C1 segment of cervical spinal cord (tissue), 14 donors: ENCODE measurements around the gene HEXIM2.
A peak's percentile ranks its signal among the peaks of the same experiment; 100 is the strongest.

Experiments
- DNase-seq, 14 donors: peaks; one replicate each; lab custom pipeline; 2025; lab: John Stamatoyannopoulos, UW

The HEXIM2 gene

DNA sequence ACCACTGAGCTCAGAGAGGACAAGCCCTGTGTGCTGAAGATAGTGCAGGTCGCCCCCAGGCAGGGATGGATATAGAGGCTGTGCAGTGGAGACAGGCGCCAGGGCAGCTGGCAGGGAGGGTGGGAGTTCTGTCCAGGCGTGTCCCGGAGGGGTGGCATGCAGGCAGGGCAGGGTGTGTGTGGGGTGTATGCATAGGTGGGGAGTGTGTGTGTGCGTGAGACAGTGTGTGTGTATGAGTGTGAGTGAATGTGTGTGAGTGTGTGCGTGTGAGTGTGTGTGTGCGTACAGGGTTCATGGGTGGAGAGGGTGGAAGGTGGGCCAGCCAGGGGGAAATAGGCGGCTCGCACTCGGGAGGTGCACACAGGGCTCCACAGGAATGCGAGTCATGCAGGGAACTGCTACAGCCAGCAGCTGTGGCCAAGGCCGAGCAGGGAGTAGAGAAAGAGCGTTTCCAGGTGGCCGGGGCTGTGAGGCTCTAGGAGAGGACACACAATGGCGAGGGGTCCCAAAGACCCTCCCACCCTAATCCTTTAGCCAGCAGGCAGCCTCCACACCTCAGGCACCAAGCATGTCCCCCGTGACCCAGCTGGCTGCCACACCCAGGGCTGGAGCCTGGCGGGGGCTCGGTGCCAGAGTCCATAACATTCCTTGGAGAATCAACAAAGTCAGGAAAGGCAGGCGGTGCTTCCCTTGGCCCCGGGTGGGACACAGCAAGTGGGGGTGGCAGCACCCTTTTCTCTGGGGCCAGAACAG is 34.0 kb upstream of the HEXIM2 start:
- DNase-seq = no peak

DNA sequence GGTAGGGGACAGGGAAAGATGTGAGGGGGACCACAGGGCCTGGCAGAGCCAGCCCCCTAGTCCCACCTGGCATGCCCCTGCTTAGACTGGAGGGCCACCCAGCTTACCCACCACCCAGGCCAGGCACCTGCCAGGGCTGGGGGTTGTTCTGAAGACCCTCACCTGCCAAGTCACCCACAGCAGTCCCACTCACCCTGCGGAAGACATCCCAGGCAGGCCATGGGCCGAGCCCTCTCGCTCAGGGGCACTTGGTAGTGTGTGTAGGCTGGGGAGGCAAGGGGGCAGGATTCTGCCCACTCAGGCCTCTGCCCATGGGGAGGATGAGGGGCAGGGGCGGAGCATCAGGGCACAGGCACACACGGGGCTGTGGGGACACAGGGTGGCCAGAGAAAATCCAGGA is 33.3 kb upstream of the HEXIM2 start:
- DNase-seq = no peak

DNA sequence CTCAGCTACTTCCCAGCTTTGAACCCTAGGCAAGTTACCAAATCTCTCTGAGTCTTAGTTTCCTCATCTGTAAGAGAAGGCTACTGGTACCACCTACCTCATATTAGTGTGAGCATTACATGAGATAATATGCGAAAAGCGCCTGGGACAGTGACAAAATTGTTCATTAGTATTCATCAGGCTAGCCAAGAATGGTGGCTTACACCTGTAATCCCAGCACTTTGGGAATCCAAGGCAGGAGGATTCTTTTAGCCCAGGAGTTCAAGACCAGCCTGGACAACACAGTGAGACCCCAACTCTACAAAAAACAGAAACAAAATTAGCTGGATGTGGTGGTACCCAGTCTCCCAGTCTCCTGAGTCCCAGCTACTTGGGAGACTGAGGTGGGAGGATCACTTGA is 32.7 kb upstream of the HEXIM2 start:
- no peak for DNase-seq

DNA sequence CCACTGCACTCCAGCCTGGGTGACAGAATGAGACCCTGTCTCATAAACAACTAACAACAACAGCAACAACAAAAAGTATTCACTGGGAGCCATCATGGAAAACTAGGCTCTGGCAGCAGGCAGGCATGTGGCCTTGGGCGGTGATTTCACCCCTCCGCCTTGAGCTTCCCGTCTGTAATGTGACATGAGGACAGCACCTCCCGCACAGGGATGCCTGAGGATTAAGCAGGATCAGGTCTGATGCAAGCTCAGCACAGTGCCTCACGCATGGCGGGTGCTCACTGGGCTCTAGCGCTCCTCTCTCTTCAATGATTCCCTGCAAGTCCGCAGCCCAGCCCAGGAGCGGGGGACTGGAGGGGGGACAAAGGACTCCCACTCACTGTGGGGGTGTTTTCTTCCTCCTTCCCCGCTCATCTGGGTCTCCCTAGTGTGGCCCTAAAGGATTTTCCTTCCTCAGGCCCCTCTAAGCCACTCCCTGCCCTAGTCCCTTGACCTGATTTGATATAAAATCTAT is 32.2 kb upstream of the HEXIM2 start:
- peak in 1 of 14 donors; percentile 62 for DNase-seq

DNA sequence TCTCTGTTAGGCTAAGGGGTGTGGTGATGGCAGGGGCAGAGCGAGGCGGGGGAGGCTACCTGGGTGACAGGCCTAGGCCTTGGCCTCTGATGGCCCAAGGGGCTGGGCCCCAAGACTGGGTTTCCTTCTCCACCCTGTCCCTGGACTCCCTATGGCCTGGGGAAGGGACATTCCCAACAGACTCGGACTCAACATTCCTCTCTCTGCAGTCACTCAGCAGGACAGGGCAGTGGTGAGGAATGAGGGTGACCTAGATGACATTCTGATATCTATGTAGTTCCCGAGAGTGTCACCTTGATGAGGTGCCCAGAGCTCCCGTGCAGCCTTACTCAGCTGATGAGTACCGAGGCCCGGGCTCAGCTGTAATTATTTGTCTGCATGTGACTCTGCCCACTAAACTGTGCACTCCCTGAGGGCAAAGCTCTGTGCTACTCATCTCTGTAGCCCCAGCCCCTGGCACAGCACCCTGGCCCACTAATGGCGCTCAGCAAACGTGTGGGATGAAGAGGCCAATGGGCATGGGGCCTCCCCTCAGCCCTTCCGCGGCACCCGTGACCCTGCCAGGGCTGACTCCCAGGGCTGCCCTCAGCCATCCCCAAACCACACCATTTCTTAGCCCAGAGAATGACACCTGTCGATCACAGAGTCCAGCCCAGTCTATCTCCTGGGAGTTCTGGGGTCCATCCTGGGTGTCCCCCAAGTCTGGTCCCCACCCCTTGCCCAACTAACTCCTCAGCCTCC is 31.6 kb upstream of the HEXIM2 start:
- no peak for DNase-seq

DNA sequence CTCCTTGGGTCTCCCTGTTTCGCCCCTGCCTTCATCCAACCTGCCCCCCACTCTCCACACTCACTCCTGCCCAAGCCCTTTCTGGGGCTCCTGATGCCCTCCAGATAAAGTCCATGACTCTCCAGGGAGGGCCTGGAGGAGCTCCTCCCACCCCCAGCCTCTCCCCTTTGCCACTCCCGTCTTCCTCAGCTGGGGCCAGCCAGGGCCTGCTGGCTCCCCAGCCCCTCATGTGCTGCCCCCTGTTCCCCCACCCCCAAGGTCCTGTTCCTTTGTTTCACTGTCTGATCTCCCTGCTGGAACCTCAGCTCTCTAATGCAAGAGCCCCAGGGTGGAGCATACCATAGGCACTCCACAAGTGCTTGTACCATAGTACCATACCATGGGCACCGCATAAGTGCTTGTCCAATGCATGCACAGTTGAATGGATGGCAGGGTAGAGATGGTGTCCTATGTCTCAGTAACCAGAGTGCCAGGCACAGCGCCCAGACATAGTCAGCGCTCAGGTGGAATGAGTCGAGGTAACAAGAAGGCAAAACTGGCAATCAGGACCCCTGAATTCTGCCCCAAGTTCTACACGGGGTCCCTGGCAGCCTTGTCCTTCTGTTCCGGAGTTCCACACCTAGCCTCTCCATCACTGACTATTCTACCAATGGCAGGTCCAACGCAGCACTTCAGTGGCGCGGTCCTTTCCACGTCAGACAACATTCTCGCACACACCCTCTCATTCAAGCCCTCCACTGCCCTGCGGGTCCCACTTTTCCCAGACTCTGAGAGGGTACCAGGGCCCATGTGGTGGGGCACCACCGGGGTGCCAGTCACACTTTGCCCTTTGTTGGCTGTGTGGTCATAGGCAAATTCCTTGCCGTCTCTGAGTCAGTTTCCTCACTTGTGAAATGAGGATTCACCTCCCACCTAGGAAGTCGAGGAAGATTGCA is 30.7 kb upstream of the HEXIM2 start:
- DNase-seq = no peak

DNA sequence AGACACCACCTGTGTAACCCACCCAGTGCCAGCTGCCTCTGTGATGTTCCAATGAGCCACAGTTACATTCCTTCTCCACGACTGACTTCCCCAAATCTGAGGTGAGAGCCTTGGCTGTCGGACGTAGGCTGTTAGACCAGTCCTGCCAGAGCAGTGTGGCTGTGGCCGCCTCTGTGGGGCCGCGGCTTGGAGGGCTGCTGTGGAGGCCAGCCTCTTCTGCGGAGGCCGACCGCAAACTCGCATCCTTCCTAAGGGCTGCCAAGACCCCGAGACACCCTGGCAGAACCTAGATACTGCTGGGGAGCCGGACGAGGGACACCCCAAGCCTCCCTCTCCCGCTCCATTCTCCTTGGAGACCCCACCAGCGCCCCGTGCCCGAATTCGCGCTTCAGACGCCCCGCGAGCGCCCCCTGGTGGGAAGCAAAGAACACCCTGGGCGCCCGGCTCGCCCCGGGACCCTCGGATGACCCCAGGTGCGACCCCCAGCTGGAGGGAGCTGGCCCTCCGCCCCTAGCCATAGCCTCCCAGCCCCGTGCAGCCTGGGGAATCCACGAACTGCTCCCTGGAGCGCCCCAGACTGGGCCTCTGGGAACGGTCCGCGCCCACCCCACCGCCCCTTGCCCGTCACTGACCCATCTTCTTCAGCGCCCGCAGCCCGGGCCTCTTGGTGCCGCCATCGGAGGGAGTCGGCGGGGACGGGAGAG is 29.9 kb upstream of the HEXIM2 start:
- peak in 4 of 14 donors; percentile 16 to 65 (median 39) for DNase-seq

DNA sequence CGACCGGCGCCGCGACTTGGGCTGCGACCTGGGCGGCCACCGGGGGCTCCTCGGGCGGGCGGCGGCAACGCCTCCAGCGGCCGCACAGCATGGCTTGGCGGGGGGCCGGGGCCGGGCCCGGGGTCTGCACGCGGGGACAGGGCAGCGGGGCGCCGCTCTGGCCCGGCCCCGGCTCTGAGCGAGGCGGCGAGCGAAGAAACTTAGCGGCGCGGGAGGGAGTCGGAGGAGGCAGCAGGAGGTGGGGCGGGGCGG is 29.4 kb upstream of the HEXIM2 start, which contains the start of gene PLCD3:
Gene PLCD3, minus strand, starts transcription at position 196 of the 252 bp plus-strand sequence. Its CDS starts 105 bp downstream, at position 91.
- DNase-seq = no peak

DNA sequence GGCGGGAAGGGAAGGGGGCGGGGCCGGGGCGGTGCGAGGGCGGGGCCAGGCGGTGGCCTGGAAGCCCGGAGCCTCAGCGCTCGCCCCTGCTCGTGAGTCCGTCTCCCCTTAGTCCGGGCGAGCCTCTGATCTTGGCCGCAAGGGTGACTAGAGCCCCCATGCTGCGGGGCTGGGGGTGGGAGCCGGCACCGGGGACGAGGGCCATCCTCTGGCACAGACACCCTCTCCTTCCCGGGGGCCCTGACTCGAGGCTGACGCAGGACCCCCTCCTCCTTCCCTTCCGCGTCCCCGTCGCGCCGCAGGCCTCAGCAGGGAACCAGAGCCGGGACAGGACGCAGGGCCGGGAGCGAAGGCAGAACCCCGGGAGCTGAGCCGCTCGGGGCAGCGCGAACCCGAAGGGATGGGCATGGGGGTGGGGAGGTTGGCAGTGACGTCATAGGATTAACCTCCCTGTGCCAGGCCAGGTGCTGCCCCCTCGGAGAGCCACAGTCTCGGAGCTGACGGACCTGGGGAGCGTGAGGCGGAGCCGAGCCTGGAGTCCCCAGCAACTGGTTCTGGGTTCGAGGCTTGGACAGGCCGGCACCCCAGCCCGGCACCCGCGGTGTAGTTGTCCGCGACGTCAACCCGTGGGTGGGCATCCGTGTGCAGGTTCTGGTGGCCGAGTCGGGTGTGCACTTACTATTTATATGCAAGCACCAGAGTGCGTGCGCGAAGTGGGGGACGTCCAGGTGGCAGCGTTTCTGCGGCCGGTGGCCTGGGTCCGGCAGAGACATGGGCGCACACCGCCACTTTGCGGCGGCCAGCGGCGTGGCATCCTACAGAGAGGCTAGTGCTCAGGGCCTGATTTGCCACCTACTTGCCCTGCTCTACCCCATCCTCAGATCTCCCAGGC is 28.9 kb upstream of the HEXIM2 start:
- DNase-seq = peak in 12 of 14 donors; percentile 41 to 78 (median 70)

DNA sequence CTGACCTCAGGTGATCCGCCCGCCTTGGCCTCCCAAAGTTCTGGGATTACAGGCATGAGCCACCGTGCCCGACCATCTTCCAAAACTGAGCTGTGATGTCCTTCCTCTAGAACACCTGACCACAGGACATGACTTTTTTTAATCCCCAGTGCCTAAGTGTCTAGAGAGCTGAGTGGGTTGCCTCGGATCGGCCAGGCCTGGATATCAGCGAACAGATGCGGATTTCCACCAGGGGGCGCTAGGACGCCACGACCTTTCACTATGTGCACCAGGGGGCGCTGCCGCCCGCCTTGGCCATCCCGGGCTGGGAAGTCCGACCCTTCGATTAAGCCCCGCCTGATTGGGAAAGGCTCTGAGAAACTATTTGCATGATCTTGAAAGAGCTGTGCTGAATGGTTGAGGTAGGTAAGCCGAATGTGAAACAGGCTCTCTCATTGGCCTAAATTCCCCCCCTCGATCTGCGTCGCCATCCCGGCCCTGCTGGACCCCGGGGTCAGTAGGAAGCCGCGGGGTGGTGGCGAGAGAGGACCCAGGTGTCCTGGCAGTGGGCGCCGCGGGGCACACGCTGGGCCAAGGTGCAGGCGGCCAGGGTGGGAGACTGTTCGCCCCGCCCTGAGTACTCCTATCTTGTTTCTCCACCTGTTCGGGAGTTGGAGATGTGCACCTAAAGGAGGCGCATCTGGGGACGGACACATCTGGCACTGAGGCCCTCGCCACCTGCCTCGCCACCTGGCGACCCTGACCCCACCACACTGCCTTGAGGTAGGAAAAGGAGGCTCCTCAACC is 26.3 kb upstream of the HEXIM2 start, which contains the start of gene ACBD4:
Gene ACBD4, plus strand, starts transcription at position 496 of the 786 bp plus-strand sequence. CDS start 458 bp downstream, outside the sequence.
- DNase-seq = peak; percentile 61 to 97 (median 90)

DNA sequence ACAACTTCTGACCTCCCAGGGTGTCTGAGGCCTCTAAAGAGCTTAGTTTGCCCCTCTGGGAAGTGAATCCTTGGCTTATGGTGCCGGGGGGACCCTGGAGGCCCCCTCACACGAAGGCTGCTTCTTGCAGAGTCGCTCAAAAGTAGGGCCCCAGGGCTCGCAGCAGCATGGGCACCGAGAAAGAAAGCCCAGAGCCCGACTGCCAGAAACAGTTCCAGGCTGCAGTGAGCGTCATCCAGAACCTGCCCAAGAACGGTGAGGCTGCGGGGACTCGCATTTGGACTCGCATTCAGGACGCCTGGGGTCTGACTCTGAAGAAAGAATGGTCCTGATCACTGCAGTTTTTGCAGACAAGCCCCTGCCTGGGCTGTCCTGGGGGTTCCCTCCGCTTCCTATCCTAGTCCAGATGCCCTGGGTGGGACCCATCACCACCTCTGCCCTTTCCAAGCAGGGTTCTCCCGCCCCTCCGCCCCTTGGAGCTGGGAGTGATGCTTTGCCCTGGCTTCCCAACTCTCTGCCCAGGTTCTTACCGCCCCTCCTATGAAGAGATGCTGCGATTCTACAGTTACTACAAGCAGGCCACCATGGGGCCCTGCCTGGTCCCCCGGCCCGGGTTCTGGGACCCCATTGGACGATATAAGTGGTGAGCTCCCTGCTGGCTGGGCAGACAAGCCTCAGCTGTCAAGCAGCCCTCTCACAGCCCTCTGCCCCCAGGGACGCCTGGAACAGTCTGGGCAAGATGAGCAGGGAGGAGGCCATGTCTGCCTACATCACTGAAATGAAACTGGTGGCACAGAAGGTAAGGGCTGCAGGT is 25.5 kb upstream of the HEXIM2 start:
- DNase-seq = peak in 1 of 14 donors; percentile 32

DNA sequence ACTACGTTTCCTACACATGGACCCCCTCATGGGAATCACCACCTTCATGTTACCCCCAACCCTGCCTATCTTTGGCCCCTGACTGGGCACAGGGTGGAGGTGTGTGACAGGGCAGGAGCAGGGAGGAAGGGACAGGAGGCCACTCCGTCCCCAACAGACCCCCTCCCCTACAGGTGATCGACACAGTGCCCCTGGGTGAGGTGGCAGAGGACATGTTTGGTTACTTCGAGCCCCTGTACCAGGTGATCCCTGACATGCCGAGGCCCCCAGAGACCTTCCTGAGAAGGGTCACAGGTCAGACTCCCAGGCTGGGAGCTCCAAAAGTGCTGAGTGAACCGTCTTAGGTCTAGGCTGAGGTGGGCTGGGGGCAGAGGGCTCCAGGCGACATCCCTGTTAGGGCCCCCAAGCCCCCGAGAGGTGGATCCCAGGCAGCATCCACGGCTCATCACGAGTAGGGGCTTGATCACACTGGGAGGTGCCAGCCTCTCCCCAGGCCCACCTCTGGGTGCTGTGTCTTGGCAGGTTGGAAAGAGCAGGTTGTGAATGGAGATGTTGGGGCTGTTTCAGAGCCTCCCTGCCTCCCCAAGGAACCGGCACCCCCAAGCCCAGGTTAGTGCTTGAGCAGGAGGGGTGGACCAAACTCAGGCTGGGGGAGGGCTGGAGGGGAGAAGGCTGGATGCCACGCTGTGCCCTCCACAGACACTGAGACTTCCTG is 24.7 kb upstream of the HEXIM2 start:
- no peak for DNase-seq

DNA sequence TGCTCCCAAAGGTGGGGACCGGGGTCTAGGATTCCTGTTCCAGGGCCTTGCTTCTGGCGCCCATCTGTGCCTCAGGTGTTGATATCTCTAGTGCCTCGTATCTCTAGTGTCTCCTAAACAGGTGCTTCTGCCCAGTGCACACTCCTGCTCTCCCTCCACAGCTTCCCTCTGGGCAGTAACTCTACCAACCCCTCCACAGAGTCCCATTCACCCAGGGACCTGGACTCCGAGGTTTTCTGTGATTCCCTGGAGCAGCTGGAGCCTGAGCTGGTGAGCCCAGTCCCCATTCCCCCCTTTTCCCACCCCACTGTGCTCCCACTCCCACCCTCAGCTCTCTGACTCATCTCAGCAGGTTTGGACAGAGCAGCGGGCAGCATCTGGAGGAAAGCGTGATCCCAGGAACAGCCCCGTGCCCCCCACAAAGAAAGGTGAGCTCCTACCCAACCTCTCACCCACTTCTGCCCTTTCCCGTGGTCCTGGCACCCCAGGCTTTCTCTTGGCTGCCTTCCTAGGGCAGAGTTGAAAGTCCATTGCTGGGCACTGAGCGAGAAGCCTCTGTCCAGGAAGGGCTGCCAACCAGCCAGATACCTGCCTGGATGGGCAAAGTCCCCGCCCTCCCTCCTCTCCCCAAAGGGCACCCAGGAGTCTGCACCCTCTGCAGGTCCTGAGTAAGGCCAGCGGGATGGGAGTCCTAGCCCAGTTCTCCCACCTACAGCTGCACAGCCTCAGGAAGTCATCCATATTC is 23.9 kb upstream of the HEXIM2 start:
- no peak for DNase-seq

DNA sequence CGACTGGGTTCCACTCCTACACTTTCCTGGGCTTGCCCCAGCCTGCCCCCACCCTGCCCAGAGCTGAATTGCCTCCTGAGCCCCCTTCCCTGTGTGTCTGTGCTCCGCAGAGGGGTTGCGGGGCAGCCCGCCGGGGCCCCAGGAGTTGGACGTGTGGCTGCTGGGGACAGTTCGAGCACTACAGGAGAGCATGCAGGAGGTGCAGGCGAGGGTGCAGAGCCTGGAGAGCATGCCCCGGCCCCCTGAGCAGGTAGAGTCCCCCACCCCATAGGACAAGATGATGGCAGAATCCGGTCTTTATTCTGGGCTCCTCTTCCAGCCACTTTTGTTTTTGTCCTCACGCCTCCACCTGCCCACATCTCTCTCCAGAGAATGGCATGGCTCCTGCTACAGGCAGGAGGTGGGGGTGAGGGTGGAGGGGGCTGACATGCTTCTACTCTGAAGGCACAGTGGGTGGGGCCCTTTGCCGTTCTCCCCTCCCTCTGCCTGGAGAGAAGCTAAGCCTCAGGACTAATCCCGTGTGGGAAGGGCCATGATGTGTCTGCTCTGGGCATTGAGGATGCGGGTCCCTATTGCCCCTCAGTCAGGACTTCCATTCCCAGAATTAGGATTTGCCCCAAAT is 22.7 kb upstream of the HEXIM2 start:
- DNase-seq = no peak

DNA sequence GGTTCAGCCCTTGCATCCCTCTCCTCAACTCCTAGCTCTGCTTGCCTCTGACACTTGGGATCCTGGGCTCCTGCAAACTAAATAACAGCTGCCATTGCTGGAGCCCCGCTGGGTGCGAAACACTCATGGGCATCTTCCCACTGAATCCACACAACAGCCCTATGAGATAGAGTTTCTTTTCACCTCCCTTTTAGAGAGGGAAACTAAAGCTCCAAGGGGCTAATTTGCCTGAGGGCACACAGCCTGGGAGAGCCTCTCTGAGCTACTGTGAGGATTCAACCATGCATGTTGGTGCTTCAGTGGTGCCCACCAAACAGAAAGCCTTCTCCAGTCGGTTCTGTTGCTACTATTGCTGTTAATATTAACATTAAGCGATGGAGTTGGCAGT is 22.1 kb upstream of the HEXIM2 start:
- DNase-seq = no peak

DNA sequence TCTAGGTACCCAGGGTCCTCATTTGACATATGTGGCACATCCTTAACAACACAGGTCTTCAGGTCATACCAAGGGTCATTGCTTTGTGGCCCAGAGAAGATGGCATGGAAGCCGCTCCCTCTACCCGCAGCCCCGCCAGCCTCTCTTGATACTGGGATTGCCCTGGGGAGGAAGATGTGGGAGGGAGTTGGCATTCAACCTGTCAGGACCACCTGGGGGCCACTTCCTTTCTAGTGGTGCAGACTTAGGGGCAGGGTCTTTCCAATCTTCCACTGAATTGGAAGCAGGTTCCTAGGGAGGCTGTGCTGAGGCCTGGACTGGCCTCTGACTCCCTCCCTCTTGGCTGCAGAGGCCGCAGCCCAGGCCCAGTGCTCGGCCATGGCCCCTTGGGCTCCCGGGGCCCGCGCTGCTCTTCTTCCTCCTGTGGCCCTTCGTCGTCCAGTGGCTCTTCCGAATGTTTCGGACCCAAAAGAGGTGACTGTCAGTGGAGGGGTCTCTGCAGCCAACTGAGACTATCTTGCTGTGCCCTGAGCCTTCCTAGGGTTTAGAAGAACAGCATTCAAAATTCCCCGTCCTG is 18.5 kb upstream of the HEXIM2 start:
- DNase-seq = no peak
